Endothelial cell of umbilical vein (primary cell): ENCODE data around the gene ARID1B. TPM values are rescaled to one million over a fixed set of nuclear protein-coding genes. Genes with fewer than 3 reads are reported as not detected.

Experiments used
- BruUV-seq: library from RNA; stranded (reverse); fragments of 400-500 nt; replicated peaks from 2 replicates; lab custom pipeline; 2021; lab: Mats Ljungman, UMichigan
- CTCF ChIA-PET: fragments of 300-600, 350-600 bp; sonication (Branson Sonifier 250); formaldehyde crosslinking; loops from one replicate; lab custom pipeline; 2021; ENCODE audit warnings: antibody characterized with exemption, inconsistent platforms; lab: Charles Lee
- POLR2A ChIA-PET: fragments of 300-600, 350-600 bp; sonication (Branson Sonifier 250); formaldehyde crosslinking; loops from one replicate; lab custom pipeline; 2021; ENCODE audit warnings: antibody characterized with exemption, inconsistent platforms; lab: Charles Lee
- DNase-seq: peaks from one replicate; pipeline ENCODE4 v3.0.0-alpha.2; 2011; ENCODE audit warnings: low read depth, low spot score
- FAIRE-seq: peaks from 2 replicates; lab custom pipeline; 2011; peaks lifted over from hg19 to GRCh38; lab: Jason Lieb, UNC
- H2AFZ ChIP-seq: 2 replicates; pipeline ENCODE4 v1.6.0; 2012; ENCODE audit warnings: low read depth, low read length, control low read depth, inconsistent platforms
- H3K27ac ChIP-seq: 2 replicates; pipeline ENCODE4 v1.5.1; 2011; ENCODE audit warnings: low read depth, mild to moderate bottlenecking, control low read depth, low read length, moderate library complexity; ENCODE audit not compliant: insufficient read depth
- H3K27me3 ChIP-seq, 2 experiments: 2 replicates each; pipeline versions ENCODE4 v1.6.0 to v1.6.1; 2011; ENCODE audit warnings: low read length in 2 of 2, mixed read lengths in 1 of 2; ENCODE audit not compliant: control insufficient read depth in 2 of 2, insufficient read depth in 2 of 2
- H3K36me3 ChIP-seq, 2 experiments: 2 replicates in 1 of 2; 3 replicates in 1 of 2; pipeline ENCODE4 v1.5.1; 2011; ENCODE audit warnings: low read length in 2 of 2, mild to moderate bottlenecking in 1 of 2, moderate library complexity in 1 of 2; ENCODE audit not compliant: control insufficient read depth in 2 of 2, insufficient read depth in 2 of 2; ENCODE audit errors: extremely low read depth in 1 of 2
- H3K4me1 ChIP-seq: 3 replicates; pipeline ENCODE4 v1.5.1; 2011; ENCODE audit warnings: mild to moderate bottlenecking, low read length; ENCODE audit not compliant: control insufficient read depth, insufficient read depth; ENCODE audit errors: extremely low read depth
- H3K4me2 ChIP-seq: 2 replicates; pipeline ENCODE4 v1.6.1; 2011; ENCODE audit warnings: low read length, control low read depth, mixed read lengths; ENCODE audit not compliant: insufficient read depth
- H3K4me3 ChIP-seq, 3 experiments: fragments of 200-600 bp in 1 of 3; sonication (generic), shearing (Covaris generic) in 1 of 3; replicated peaks in 1 of 3; 2 replicates each; pipeline ENCODE4 v1.5.1; 2011 to 2016; ENCODE audit warnings: control low read depth in 3 of 3, low read length in 3 of 3, mild to moderate bottlenecking in 2 of 3, inconsistent platforms in 1 of 3, low read depth in 1 of 3, moderate library complexity in 1 of 3; ENCODE audit not compliant: insufficient read depth in 1 of 3
- H3K79me2 ChIP-seq: 2 replicates; pipeline ENCODE4 v1.6.0; 2012; ENCODE audit warnings: low read length, inconsistent platforms; ENCODE audit not compliant: control insufficient read depth, insufficient read depth
- H3K9ac ChIP-seq: replicated peaks from 2 replicates; pipeline ENCODE3; 2011; ENCODE audit warnings: low read length, control low read depth; ENCODE audit not compliant: insufficient read depth; ENCODE audit errors: extremely low read depth
- H3K9me1 ChIP-seq: replicated peaks from 3 replicates; pipeline ENCODE4 v1.6.0; 2011; ENCODE audit warnings: mild to moderate bottlenecking, low read length; ENCODE audit not compliant: control insufficient read depth, insufficient read depth; ENCODE audit errors: extremely low read depth
- H3K9me3 ChIP-seq: replicated peaks from 2 replicates; pipeline ENCODE4 v1.5.1; 2012; ENCODE audit warnings: low read length, inconsistent platforms; ENCODE audit not compliant: control insufficient read depth, insufficient read depth
- H4K20me1 ChIP-seq: replicated peaks from 2 replicates; pipeline ENCODE3; 2011; ENCODE audit warnings: mild to moderate bottlenecking, low read length; ENCODE audit not compliant: control insufficient read depth, insufficient read depth; ENCODE audit errors: extremely low read depth
- CTCF ChIP-seq, 2 donors: IDR thresholded peaks; 1 replicate in 1 of 2; 2 replicates in 1 of 2; pipeline ENCODE4 v1.5.1; 2011; ENCODE audit warnings: low read length in 2 of 2, mild to moderate bottlenecking in 2 of 2, moderate library complexity in 2 of 2, control low read depth in 1 of 2, inconsistent platforms in 1 of 2, low read depth in 1 of 2; ENCODE audit not compliant: insufficient read depth in 1 of 2; ENCODE audit errors: extremely low read depth in 1 of 2
- EZH2 ChIP-seq: IDR thresholded peaks from 2 replicates; pipeline ENCODE4 v1.6.1; 2012; ENCODE audit warnings: borderline replicate concordance, low read depth, mild to moderate bottlenecking, moderate library complexity, low read length, inconsistent platforms; ENCODE audit not compliant: severe bottlenecking
- FOS ChIP-seq: IDR thresholded peaks from 2 replicates; pipeline ENCODE4 v1.6.1; 2011; ENCODE audit warnings: mild to moderate bottlenecking, low read length, moderate library complexity, borderline replicate concordance; ENCODE audit not compliant: insufficient read depth
- GATA2 ChIP-seq: IDR thresholded peaks from 2 replicates; pipeline ENCODE4 v1.7.0; 2011; ENCODE audit warnings: low read depth, mild to moderate bottlenecking, moderate library complexity, mixed read lengths, low read length; ENCODE audit not compliant: insufficient read length, insufficient read depth
- JUN ChIP-seq: IDR thresholded peaks from 2 replicates; pipeline ENCODE4 v1.6.1; 2011; ENCODE audit warnings: borderline replicate concordance, low read depth; ENCODE audit not compliant: insufficient read length, insufficient read depth
- MAX ChIP-seq: IDR thresholded peaks from 2 replicates; pipeline ENCODE4 v1.6.1; 2011; ENCODE audit not compliant: insufficient read depth, insufficient read length
- MYC ChIP-seq: IDR thresholded peaks from one replicate; pipeline ENCODE4 v1.6.1; 2011; ENCODE audit warnings: mild to moderate bottlenecking, low read depth, low read length
- POLR2A ChIP-seq: IDR thresholded peaks from 2 replicates; pipeline ENCODE4 v1.6.1; 2012; ENCODE audit warnings: low read depth, mild to moderate bottlenecking, control low read depth, low read length
- POLR2AphosphoS5 ChIP-seq: IDR thresholded peaks from 2 replicates; pipeline ENCODE4 v1.6.1; 2012; ENCODE audit warnings: low read depth, mild to moderate bottlenecking, control low read depth, low read length, moderate library complexity; ENCODE audit not compliant: insufficient read depth
- dilution Hi-C: fragments of 300-500 bp; cut with MboI; formaldehyde crosslinking; loops from one replicate; pipeline ENCODE4 v1.15.0; 2019; ENCODE audit warnings: low sequenced_read_pairs; ENCODE audit not compliant: extremely low pct_ligation_motif_present
- intact Hi-C: fragments of 100-400 bp; cut with micrococcal nuclease; formaldehyde crosslinking; loops from one replicate; pipeline ENCODE4 v1.10.0; 2022
- polyA plus RNA-seq, 4 experiments: library from polyadenylated mRNA; depleted of rRNA in 3 of 4; stranded (reverse) in 3 of 4; unstranded in 1 of 4; fragments of >200 nt; gene quantifications; 2 replicates each; pipeline versions ENCODE4 v1.2.1 to v1.2.3, GENCODE V29; 2011 to 2012; ENCODE audit warnings: missing spikeins in 1 of 4
- total RNA-seq: library from RNA; stranded (reverse); gene quantifications from 2 replicates; pipeline ENCODE4 v1.2.3, GENCODE V29; 2021

The ARID1B gene
- total and polyA plus RNA-seq, 2 donors (not counting 3 experiments of a cell fraction or from before 2014, with no cell fraction given), result 21.8 to 89.5 TPM

- no peak overlapping the region for H3K4me2 ChIP-seq
- dilution Hi-C loops, result no loop called here
- H3K9me1 ChIP-seq, result no peaks in the 10 kb centered on the region
- intact Hi-C loops, result loop anchor here (5.0 kb wide), 1 partner anchor 116 kb away; no protein-coding TSS in a partner anchor
- H3K27ac ChIP-seq, result no peak overlapping the region
- ChIA-PET CTCF (no interaction called here), POLR2A (no interaction called here)
- H3K9me3 ChIP-seq, result no peaks in the 10 kb centered on the region
- peaks cover 6% of the 10 kb centered on the region for H3K4me1 ChIP-seq
- peaks cover 28% of the 10 kb centered on the region for H3K79me2 ChIP-seq
- no TSS peak for BruUV-seq
- DNase-seq (no peak), FAIRE-seq (no peak)
- H3K36me3 ChIP-seq, result no peaks in the 10 kb centered on the region
- H3K4me3 ChIP-seq, result no peak overlapping the region
- H3K9ac ChIP-seq, result no peak overlapping the region
- H2AFZ ChIP-seq, result no peak overlapping the region
- peaks cover 3% of the 10 kb centered on the region for H4K20me1 ChIP-seq
- no peak for TF ChIP-seq MYC
- no peak for TF ChIP-seq JUN
- no peak for TF ChIP-seq CTCF (IDR thresholded peaks at IDR 0.05; ENCODE audit: extremely low read depth in 1 of 2, insufficient read depth in 1 of 2, low read depth in 1 of 2, low read length in 2 of 2)
- TF ChIP-seq POLR2A, result no peak
- no peak for TF ChIP-seq EZH2
- TF ChIP-seq FOS, result no peak
- H3K27me3 ChIP-seq, result no peaks in the 10 kb centered on the region
These were observed 231.4 kb downstream of the ARID1B start for GRCh38 chr6:157008568-157008967.

GRCh38 chr6:157012355-157012754 lies 235.2 kb downstream of the ARID1B start:
- DNase-seq (no peak), FAIRE-seq (no peak)
- no peak overlapping the region for H3K9ac ChIP-seq
- dilution Hi-C loops (no loop called here), intact Hi-C loops (no loop called here)
- no peak overlapping the region for H3K4me2 ChIP-seq
- BruUV-seq, result no TSS peak
- H3K4me1 ChIP-seq, result peaks cover 6% of the 10 kb centered on the region
- no peaks in the 10 kb centered on the region for H3K9me3 ChIP-seq
- no peaks in the 10 kb centered on the region for H3K36me3 ChIP-seq
- H4K20me1 ChIP-seq, result peaks cover 3% of the 10 kb centered on the region
- no peak overlapping the region for H3K27ac ChIP-seq
- ChIA-PET POLR2A (no interaction called here), CTCF (no interaction called here)
- TF ChIP-seq GATA2 (no peak), MYC (no peak), POLR2AphosphoS5 (no peak), CTCF (IDR thresholded peaks at IDR 0.05; ENCODE audit: extremely low read depth in 1 of 2, insufficient read depth in 1 of 2, low read depth in 1 of 2, low read length in 2 of 2) (no peak), POLR2A (no peak), FOS (no peak), JUN (no peak), EZH2 (no peak), MAX (no peak)
- H3K27me3 ChIP-seq, result no peaks in the 10 kb centered on the region
- H3K79me2 ChIP-seq, result peaks cover 44% of the 10 kb centered on the region
- no peak overlapping the region for H3K4me3 ChIP-seq
- H2AFZ ChIP-seq, result no peak overlapping the region
- H3K9me1 ChIP-seq, result no peaks in the 10 kb centered on the region
